Naive thymus-derived CD4-positive, alpha-beta T cell (primary cell): ENCODE results near the gene AKIP1. TPM values are rescaled to one million over a fixed set of nuclear protein-coding genes. Genes with fewer than 3 reads are reported as not detected.

Experiments used
- ATAC-seq: fragments of 150-1000 bp; cut with Tn5 transposase; 2 replicates; pipeline ENCODE4 v1.10.0; 2021; ENCODE audit warnings: mild to moderate bottlenecking, moderate library complexity
- CTCF ChIA-PET: fragments of 350-600 bp; sonication (Branson Sonifier 250); formaldehyde crosslinking; loops from one replicate; lab custom pipeline; 2021; ENCODE audit warnings: antibody characterized with exemption; lab: Charles Lee
- POLR2A ChIA-PET: fragments of 350-600 bp; sonication (Branson Sonifier 250); formaldehyde crosslinking; loops from one replicate; lab custom pipeline; 2021; ENCODE audit warnings: antibody characterized with exemption, inconsistent platforms; lab: Charles Lee
- DNase-seq, 9 donors: peaks; one replicate each; pipeline versions ENCODE4 v3.0.0 to v3.0.0-alpha.2; 2020 to 2022; ENCODE audit warnings: mixed read lengths in 1 of 9
- H3K27ac ChIP-seq: one replicate; pipeline ENCODE4 v1.7.0; 2013; ENCODE audit warnings: mild to moderate bottlenecking, low read depth, low read length, moderate library complexity
- H3K27me3 ChIP-seq, 2 donors: one replicate each; pipeline ENCODE4 v1.7.0; 2013; ENCODE audit warnings: low read length in 2 of 2, mild to moderate bottlenecking in 2 of 2, moderate library complexity in 2 of 2; ENCODE audit not compliant: control insufficient read depth in 2 of 2, insufficient read depth in 2 of 2
- H3K36me3 ChIP-seq, 3 experiments: 1 replicate in 2 of 3; 2 replicates in 1 of 3; pipeline ENCODE4 v1.7.0; 2013; ENCODE audit warnings: low read length in 3 of 3, mild to moderate bottlenecking in 3 of 3, moderate library complexity in 1 of 3; ENCODE audit not compliant: insufficient read depth in 3 of 3, control insufficient read depth in 2 of 3
- H3K4me1 ChIP-seq, 2 donors: one replicate each; pipeline ENCODE4 v1.7.0; 2013; ENCODE audit warnings: low read length in 2 of 2, mild to moderate bottlenecking in 2 of 2, moderate library complexity in 1 of 2; ENCODE audit not compliant: control insufficient read depth in 2 of 2, insufficient read depth in 2 of 2
- H3K4me3 ChIP-seq: 2 replicates; pipeline ENCODE4 v1.7.0; 2013; ENCODE audit warnings: mild to moderate bottlenecking, low read length
- H3K9me3 ChIP-seq, 3 experiments: 1 replicate in 2 of 3; 2 replicates in 1 of 3; pipeline ENCODE4 v1.7.0; 2013; ENCODE audit warnings: low read length in 3 of 3; ENCODE audit not compliant: control insufficient read depth in 2 of 3
- H3K27ac Mint-ChIP-seq, 9 donors: one replicate each; pipeline ENCODE4 v1.8.0; 2020 to 2022; ENCODE audit warnings: mixed read lengths in 9 of 9, mild to moderate bottlenecking in 8 of 9, moderate library complexity in 5 of 9, inconsistent platforms in 2 of 9
- H3K27me3 Mint-ChIP-seq, 5 donors: one replicate each; pipeline ENCODE4 v1.8.0; 2021 to 2022; ENCODE audit warnings: mixed read lengths in 5 of 5, mild to moderate bottlenecking in 1 of 5
- H3K36me3 Mint-ChIP-seq, 5 donors: one replicate each; pipeline ENCODE4 v1.8.0; 2020 to 2022; ENCODE audit warnings: mixed read lengths in 5 of 5, mild to moderate bottlenecking in 3 of 5, inconsistent platforms in 1 of 5
- H3K4me1 Mint-ChIP-seq, 7 donors: one replicate each; pipeline ENCODE4 v1.8.0; 2020 to 2022; ENCODE audit warnings: mixed read lengths in 7 of 7, mild to moderate bottlenecking in 3 of 7, inconsistent platforms in 1 of 7
- H3K4me3 Mint-ChIP-seq, 10 donors: one replicate each; pipeline ENCODE4 v1.8.0; 2020 to 2022; ENCODE audit warnings: mild to moderate bottlenecking in 10 of 10, mixed read lengths in 10 of 10, moderate library complexity in 6 of 10, inconsistent platforms in 2 of 10
- H3K9me3 Mint-ChIP-seq, 11 donors: one replicate each; pipeline ENCODE4 v1.8.0; 2020 to 2022; ENCODE audit warnings: mixed read lengths in 11 of 11, mild to moderate bottlenecking in 4 of 11, inconsistent platforms in 1 of 11, moderate library complexity in 1 of 11
- intact Hi-C, 2 donors: fragments of 100-400 bp; cut with micrococcal nuclease; formaldehyde crosslinking; loops; one replicate each; pipeline ENCODE4 v1.15.1; 2023
- polyA plus RNA-seq, 2 donors: library from polyadenylated mRNA; unstranded; fragments of 300-500 nt; fragmentation: Illumina TruSeq; gene quantifications; one replicate each; pipeline ENCODE4 v1.2.3, GENCODE V29; 2021
- total RNA-seq, 6 experiments: library from RNA in 5 of 6; stranded (reverse) in 5 of 6; gene quantifications; 1 replicate in 5 of 6; 2 replicates in 1 of 6; pipeline ENCODE4 v1.2.3 and lab custom pipeline; 2021 to 2026

AKIP1 gene
- total and polyA plus RNA-seq, 7 experiments from 2014 or later: 5.6 to 20.9 (median 10.0) TPM

GRCh38 chr11:8926236-8926635 is 15.2 kb downstream of the AKIP1 start:
- no peaks in the 10 kb centered on the region for H3K4me1 Mint-ChIP-seq
- Histone ChIP-seq H3K36me3 (peaks cover 0 to 7% (median 0%) of the 10 kb centered on the region in 3 experiments), H3K4me3 (no peak overlapping the region), H3K4me1 (no peaks in the 10 kb centered on the region), H3K27me3 (no peaks in the 10 kb centered on the region), H3K9me3 (no peaks in the 10 kb centered on the region), H3K27ac (no peak overlapping the region)
- ATAC-seq (no peak), DNase-seq (no peak)
- H3K4me3 Mint-ChIP-seq: no peak overlapping the region
- intact Hi-C loops: no loop called here
- H3K27ac Mint-ChIP-seq: no peak overlapping the region
- ChIA-PET CTCF (interaction anchor here (0.6 to 1.0 kb wide), 2 partner anchors 12 to 37 kb away, joined by 3 read pairs; no protein-coding TSS in a partner anchor), POLR2A (no interaction called here)
- peaks cover 0 to 2% (median 0%) of the 10 kb centered on the region in 11 donors for H3K9me3 Mint-ChIP-seq
- H3K27me3 Mint-ChIP-seq: no peaks in the 10 kb centered on the region
- H3K36me3 Mint-ChIP-seq: peaks cover 0 to 16% (median 3%) of the 10 kb centered on the region in 5 donors

GRCh38 chr11:8927233-8927632 is 16.2 kb downstream of the AKIP1 start:
- Histone ChIP-seq H3K4me1 (no peaks in the 10 kb centered on the region), H3K27me3 (no peaks in the 10 kb centered on the region), H3K9me3 (no peaks in the 10 kb centered on the region), H3K4me3 (no peak overlapping the region), H3K27ac (no peak overlapping the region), H3K36me3 (no peaks in the 10 kb centered on the region)
- peaks cover 0 to 7% (median 0%) of the 10 kb centered on the region in 5 donors for H3K36me3 Mint-ChIP-seq
- no peak for DNase-seq
- H3K9me3 Mint-ChIP-seq: peaks cover 0 to 3% (median 0%) of the 10 kb centered on the region in 11 donors
- ATAC-seq: no peak
- intact Hi-C loops: no loop called here
- POLR2A ChIA-PET: no interaction called here
- no peak overlapping the region for H3K4me3 Mint-ChIP-seq
- no peak overlapping the region for H3K27ac Mint-ChIP-seq
- CTCF ChIA-PET: interaction anchor here (0.6 kb wide), 1 partner anchor 36 kb away, joined by 3 read pairs; no protein-coding TSS in a partner anchor
- no peaks in the 10 kb centered on the region for H3K27me3 Mint-ChIP-seq
- no peaks in the 10 kb centered on the region for H3K4me1 Mint-ChIP-seq

- no peak overlapping the region for H3K4me3 Mint-ChIP-seq
- no peaks in the 10 kb centered on the region for H3K36me3 Mint-ChIP-seq
- no peak for ATAC-seq
- Histone ChIP-seq H3K4me1 (no peaks in the 10 kb centered on the region), H3K4me3 (no peak overlapping the region), H3K27me3 (no peaks in the 10 kb centered on the region), H3K36me3 (no peaks in the 10 kb centered on the region), H3K27ac (no peak overlapping the region), H3K9me3 (no peaks in the 10 kb centered on the region)
- no peak for DNase-seq
- H3K27me3 Mint-ChIP-seq: no peaks in the 10 kb centered on the region
- no peak overlapping the region for H3K27ac Mint-ChIP-seq
- peaks cover 0 to 3% (median 0%) of the 10 kb centered on the region in 11 donors for H3K9me3 Mint-ChIP-seq
- intact Hi-C loops: no loop called here
- no peaks in the 10 kb centered on the region for H3K4me1 Mint-ChIP-seq
- CTCF ChIA-PET: no interaction called here
- POLR2A ChIA-PET: no interaction called here
Measured at GRCh38 chr11:8928205-8928604, 17.2 kb downstream of the AKIP1 start.

- Mint-ChIP-seq H3K27me3 (no peaks in the 10 kb centered on the region), H3K9me3 (peaks cover 0 to 3% (median 0%) of the 10 kb centered on the region in 11 donors), H3K36me3 (no peaks in the 10 kb centered on the region), H3K4me1 (no peaks in the 10 kb centered on the region), H3K4me3 (no peak overlapping the region), H3K27ac (no peak overlapping the region)
- Histone ChIP-seq H3K9me3 (no peaks in the 10 kb centered on the region), H3K4me1 (no peaks in the 10 kb centered on the region), H3K36me3 (no peaks in the 10 kb centered on the region), H3K4me3 (no peak overlapping the region), H3K27me3 (no peaks in the 10 kb centered on the region), H3K27ac (no peak overlapping the region)
- intact Hi-C loops: no loop called here
- DNase-seq (no peak), ATAC-seq (no peak)
- ChIA-PET CTCF (interaction anchor here (0.6 kb wide), 1 partner anchor 590 kb away, joined by 4 read pairs; no protein-coding TSS in a partner anchor), POLR2A (no interaction called here)
Measured at GRCh38 chr11:8928981-8929615, 18.1 kb downstream of the AKIP1 start.

- CTCF ChIA-PET: no interaction called here
- DNase-seq (no peak), ATAC-seq (no peak)
- H3K4me1 ChIP-seq: no peaks in the 10 kb centered on the region
- POLR2A ChIA-PET: no interaction called here
- H3K27me3 ChIP-seq: no peaks in the 10 kb centered on the region
- no peak overlapping the region for H3K27ac ChIP-seq
- peaks cover 0 to 3% (median 0%) of the 10 kb centered on the region in 11 donors for H3K9me3 Mint-ChIP-seq
- no peaks in the 10 kb centered on the region for H3K27me3 Mint-ChIP-seq
- no peaks in the 10 kb centered on the region for H3K36me3 ChIP-seq
- H3K36me3 Mint-ChIP-seq: no peaks in the 10 kb centered on the region
- H3K4me3 ChIP-seq: no peak overlapping the region
- no peak overlapping the region for H3K27ac Mint-ChIP-seq
- intact Hi-C loops: no loop called here
- no peaks in the 10 kb centered on the region for H3K9me3 ChIP-seq
- peaks cover 0 to 8% (median 4%) of the 10 kb centered on the region in 7 donors for H3K4me1 Mint-ChIP-seq
- H3K4me3 Mint-ChIP-seq: no peak overlapping the region
Measured at GRCh38 chr11:8930456-8931175, 19.6 kb downstream of the AKIP1 start.

- Mint-ChIP-seq H3K4me1 (peaks cover 0 to 8% (median 4%) of the 10 kb centered on the region in 7 donors), H3K27me3 (no peaks in the 10 kb centered on the region), H3K4me3 (no peak within 1 kb of the TSS), H3K9me3 (peaks cover 0 to 3% (median 0%) of the 10 kb centered on the region in 11 donors), H3K27ac (no peak within 1 kb of the TSS), H3K36me3 (no peaks in the 10 kb centered on the region)
- no peak for ATAC-seq
- no peak within 1 kb of the TSS for H3K27ac ChIP-seq
- POLR2A ChIA-PET: interaction anchor here (0.6 kb wide), 1 partner anchor 17 kb away, joined by 3 read pairs; no protein-coding TSS in a partner anchor
- H3K27me3 ChIP-seq: no peaks in the 10 kb centered on the region
- DNase-seq: no peak
- no peaks in the 10 kb centered on the region for H3K4me1 ChIP-seq
- no peaks in the 10 kb centered on the region for H3K9me3 ChIP-seq
- H3K36me3 ChIP-seq: no peaks in the 10 kb centered on the region
- intact Hi-C loops: no loop called here
- CTCF ChIA-PET: no interaction called here
- H3K4me3 ChIP-seq: no peak within 1 kb of the TSS
Measured at GRCh38 chr11:8932564-8933180, 21.7 kb downstream of the AKIP1 start, which contains the start of gene C11orf16. Gene C11orf16 (minus strand): TSS chr11:8932947. CDS start chr11:8932308, 639 bp downstream.
